Measurements from ENCODE around the gene CPEB2. TPM values are rescaled to one million over a fixed set of nuclear protein-coding genes. Genes with fewer than 3 reads are reported as not detected.
"Not testable (repeated sequence)": the region's sequence is repeated elsewhere in the genome, so short reads cannot be mapped to it uniquely, and the experiment has no call there.

CPEB2 gene
- total RNA-seq, 1 donor = 23.9 TPM

- no peak for TF ChIP-seq CTCF (IDR thresholded peaks at IDR 0.05; ENCODE audit: extremely low read depth, low read depth, low read length)
- Histone ChIP-seq H3K4me1 (ENCODE audit: insufficient read depth, low read length) (no peaks in the 10 kb centered on the region), H3K4me3 (ENCODE audit: insufficient read depth, low read length) (no peak overlapping the region), H3K27ac (ENCODE audit: low read depth, low read length) (no peak overlapping the region), H3K27me3 (ENCODE audit: insufficient read depth, low read length) (no peaks in the 10 kb centered on the region), H3K9me3 (ENCODE audit: low read depth, low read length) (no peaks in the 10 kb centered on the region), H4K20me1 (ENCODE audit: insufficient read depth, low read length) (no peaks in the 10 kb centered on the region), H2AFZ (ENCODE audit: low read length) (no peak overlapping the region), H3K79me2 (ENCODE audit: insufficient read depth, low read length) (no peaks in the 10 kb centered on the region), H3K4me2 (ENCODE audit: insufficient read depth, low read length) (no peak overlapping the region), H3K36me3 (ENCODE audit: insufficient read depth, low read length) (no peaks in the 10 kb centered on the region)
- DNase-seq (ENCODE audit: insufficient read length, low spot score, missing footprints) = no peak
These were observed 82.5 kb downstream of the CPEB2 start for GRCh38 chr4:15084780-15085179.

GRCh38 chr4:15085762-15086161 is 83.5 kb downstream of the CPEB2 start:
- H3K27ac ChIP-seq (ENCODE audit: low read depth, low read length); H3K4me3 ChIP-seq (ENCODE audit: insufficient read depth, low read length); H3K36me3 ChIP-seq (ENCODE audit: insufficient read depth, low read length); H4K20me1 ChIP-seq (ENCODE audit: insufficient read depth, low read length); H3K4me1 ChIP-seq (ENCODE audit: insufficient read depth, low read length); H3K79me2 ChIP-seq (ENCODE audit: insufficient read depth, low read length); DNase-seq (ENCODE audit: insufficient read length, low spot score, missing footprints); H2AFZ ChIP-seq (ENCODE audit: low read length); H3K4me2 ChIP-seq (ENCODE audit: insufficient read depth, low read length); H3K27me3 ChIP-seq (ENCODE audit: insufficient read depth, low read length); H3K9me3 ChIP-seq (ENCODE audit: low read depth, low read length): not testable (repeated sequence)

GRCh38 chr4:15086259-15086658 is 84.0 kb downstream of the CPEB2 start:
- not testable (repeated sequence) for H3K4me2 ChIP-seq (ENCODE audit: insufficient read depth, low read length); H4K20me1 ChIP-seq (ENCODE audit: insufficient read depth, low read length); H3K4me1 ChIP-seq (ENCODE audit: insufficient read depth, low read length); H3K27ac ChIP-seq (ENCODE audit: low read depth, low read length); H3K9me3 ChIP-seq (ENCODE audit: low read depth, low read length); DNase-seq (ENCODE audit: insufficient read length, low spot score, missing footprints); H3K36me3 ChIP-seq (ENCODE audit: insufficient read depth, low read length); H2AFZ ChIP-seq (ENCODE audit: low read length); H3K4me3 ChIP-seq (ENCODE audit: insufficient read depth, low read length); H3K79me2 ChIP-seq (ENCODE audit: insufficient read depth, low read length); H3K27me3 ChIP-seq (ENCODE audit: insufficient read depth, low read length)

GRCh38 chr4:15088394-15089035 is 86.2 kb downstream of the CPEB2 start:
- Histone ChIP-seq H3K9me3 (ENCODE audit: low read depth, low read length) (no peaks in the 10 kb centered on the region), H3K27ac (ENCODE audit: low read depth, low read length) (no peak overlapping the region), H3K36me3 (ENCODE audit: insufficient read depth, low read length) (no peaks in the 10 kb centered on the region), H3K4me2 (ENCODE audit: insufficient read depth, low read length) (no peak overlapping the region), H3K79me2 (ENCODE audit: insufficient read depth, low read length) (no peaks in the 10 kb centered on the region), H3K4me3 (ENCODE audit: insufficient read depth, low read length) (no peak overlapping the region), H3K4me1 (ENCODE audit: insufficient read depth, low read length) (no peaks in the 10 kb centered on the region), H3K27me3 (ENCODE audit: insufficient read depth, low read length) (no peaks in the 10 kb centered on the region), H4K20me1 (ENCODE audit: insufficient read depth, low read length) (no peaks in the 10 kb centered on the region), H2AFZ (ENCODE audit: low read length) (no peak overlapping the region)
- TF ChIP-seq CTCF (IDR thresholded peaks at IDR 0.05; ENCODE audit: extremely low read depth, low read depth, low read length) = no peak
- DNase-seq (ENCODE audit: insufficient read length, low spot score, missing footprints) = no peak

- Histone ChIP-seq H3K27ac (ENCODE audit: low read depth, low read length) (no peak overlapping the region), H3K27me3 (ENCODE audit: insufficient read depth, low read length) (no peaks in the 10 kb centered on the region), H3K9me3 (ENCODE audit: low read depth, low read length) (no peaks in the 10 kb centered on the region), H2AFZ (ENCODE audit: low read length) (no peak overlapping the region), H3K4me2 (ENCODE audit: insufficient read depth, low read length) (no peak overlapping the region), H3K4me3 (ENCODE audit: insufficient read depth, low read length) (no peak overlapping the region), H3K79me2 (ENCODE audit: insufficient read depth, low read length) (no peaks in the 10 kb centered on the region), H3K4me1 (ENCODE audit: insufficient read depth, low read length) (no peaks in the 10 kb centered on the region), H4K20me1 (ENCODE audit: insufficient read depth, low read length) (no peaks in the 10 kb centered on the region), H3K36me3 (ENCODE audit: insufficient read depth, low read length) (no peaks in the 10 kb centered on the region)
- TF ChIP-seq CTCF (IDR thresholded peaks at IDR 0.05; ENCODE audit: extremely low read depth, low read depth, low read length) = no peak
- no peak for DNase-seq (ENCODE audit: insufficient read length, low spot score, missing footprints)
These were observed 87.7 kb downstream of the CPEB2 start for GRCh38 chr4:15089979-15090378.
